Astrocyte of the spinal cord (primary cell): ENCODE measurements around the gene MRC1.

ENCODE experiments used
- DNase-seq: peaks from one replicate; pipeline ENCODE4 v3.0.0; 2011; ENCODE audit warnings: low read depth, low spot score
- H3K4me3 ChIP-seq: 2 replicates; pipeline ENCODE4 v1.5.1; 2011; ENCODE audit warnings: low read depth, mild to moderate bottlenecking, low read length, moderate library complexity
- CTCF ChIP-seq: IDR thresholded peaks from 2 replicates; pipeline ENCODE4 v1.5.1; 2012; ENCODE audit warnings: low read depth, mild to moderate bottlenecking, low read length, inconsistent platforms
- in situ Hi-C: cut with HindIII; loops from 2 replicates; pipeline ENCODE4 v1.10.0; 2017; ENCODE audit warnings: low sequenced_read_pairs

Gene MRC1

DNA sequence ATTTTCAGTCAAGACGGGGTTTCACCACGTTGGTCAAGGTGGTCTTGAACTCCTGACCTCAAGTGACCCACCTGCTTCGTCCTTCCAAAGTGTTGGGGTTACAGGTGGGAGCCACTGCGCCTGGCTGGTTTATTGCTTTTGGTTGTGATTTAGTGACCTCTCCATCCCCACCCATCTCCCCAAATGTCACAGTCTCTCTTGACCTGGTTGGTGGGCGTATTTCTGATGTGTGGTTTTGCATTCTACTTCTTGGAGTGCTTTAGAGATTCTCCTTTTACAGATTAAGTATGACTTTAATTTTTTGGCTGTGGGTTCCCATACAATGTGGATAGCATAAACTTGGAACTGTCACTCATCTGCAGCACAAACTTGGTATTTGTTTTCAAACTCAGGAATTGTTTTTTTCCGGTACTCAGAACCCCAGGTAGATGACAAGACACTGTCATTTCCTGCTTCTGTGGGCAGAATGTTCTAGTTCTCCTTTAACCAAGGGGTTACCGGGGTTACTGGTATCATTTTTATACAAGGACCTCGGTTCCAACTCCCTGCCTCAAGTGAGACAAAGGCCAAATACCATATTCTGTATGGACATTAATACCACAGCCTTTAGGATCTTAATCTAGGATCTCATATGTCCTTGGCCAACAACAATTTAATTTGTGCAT, 50.5 kb downstream of the MRC1 start:
- H3K4me3 ChIP-seq: no peak overlapping the region
- TF ChIP-seq CTCF: no peak
- no peak for DNase-seq
- in situ Hi-C loops: no loop called here

- H3K4me3 ChIP-seq: no peak overlapping the region
- DNase-seq: no peak
- TF ChIP-seq CTCF: no peak
- in situ Hi-C loops: no loop called here
Observed at GRCh38 chr10:17861760-17862159, 52.6 kb downstream of the MRC1 start.

- DNase-seq: no peak
- in situ Hi-C loops: no loop called here
- H3K4me3 ChIP-seq: no peak overlapping the region
- no peak for TF ChIP-seq CTCF
Observed at GRCh38 chr10:17865351-17865750, 56.2 kb downstream of the MRC1 start.

DNA sequence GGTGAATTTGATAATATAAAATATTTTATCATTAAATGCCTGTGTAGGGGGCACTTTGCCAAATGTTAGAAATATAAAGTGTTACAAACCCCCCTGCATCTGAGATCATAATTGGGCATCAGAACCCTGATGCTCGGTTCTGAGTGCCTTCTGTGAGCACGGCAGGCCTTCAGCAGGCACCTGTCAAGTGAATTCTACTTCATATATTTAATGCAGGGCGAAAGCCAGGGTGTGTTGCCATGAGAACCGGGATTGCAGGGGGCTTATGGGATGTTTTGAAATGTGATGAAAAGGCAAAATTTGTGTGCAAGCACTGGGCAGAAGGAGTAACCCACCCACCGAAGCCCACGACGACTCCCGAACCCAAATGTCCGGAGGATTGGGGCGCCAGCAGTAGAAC, 57.2 kb downstream of the MRC1 start:
- no peak overlapping the region for H3K4me3 ChIP-seq
- in situ Hi-C loops: no loop called here
- no peak for DNase-seq
- TF ChIP-seq CTCF: no peak

DNA sequence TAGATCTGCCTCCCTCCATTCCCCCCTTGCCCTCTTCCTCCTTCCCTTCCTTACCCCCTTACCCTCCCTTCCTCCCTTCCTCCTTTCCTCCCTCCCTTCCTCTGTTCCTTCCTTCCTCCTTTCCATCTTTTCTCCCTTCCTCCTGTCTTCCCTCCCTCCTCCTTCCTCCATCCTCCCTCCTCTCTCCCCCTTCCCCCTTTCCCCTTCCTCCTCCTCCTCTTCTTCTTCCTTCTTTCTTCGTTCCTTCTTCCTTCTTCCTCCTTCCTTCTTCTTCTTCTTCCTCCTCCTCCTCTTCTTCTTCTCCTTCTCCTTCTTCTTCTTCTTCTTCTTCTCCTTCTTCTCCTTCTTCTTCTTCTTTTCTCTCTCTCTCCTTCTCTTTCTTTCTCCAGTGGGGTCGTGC, 57.9 kb downstream of the MRC1 start:
- TF ChIP-seq CTCF: no peak
- in situ Hi-C loops: no loop called here
- H3K4me3 ChIP-seq: no peak overlapping the region

GRCh38 chr10:17871036-17871435, 61.9 kb downstream of the MRC1 start:
- no peak overlapping the region for H3K4me3 ChIP-seq
- no peak for TF ChIP-seq CTCF
- in situ Hi-C loops: no loop called here
- DNase-seq: no peak

More for the DNA sequence above, 57.9 kb downstream of the MRC1 start:
- DNase-seq: no peak
